OCI-LY3 (cell line): ENCODE data around the gene HNRNPF.

ENCODE experiments used
- H2AFZ ChIP-seq: fragments of 200-600, 300-600 bp; shearing (Covaris generic); 2 replicates; pipeline ENCODE4 v1.6.0; 2014; ENCODE audit warnings: antibody characterized with exemption, low read depth, low read length
- H3K27ac ChIP-seq: fragments of 200-600, 300-600 bp; sonication (generic); 2 replicates; pipeline ENCODE4 v1.5.1; 2014; ENCODE audit warnings: mild to moderate bottlenecking, low read length, moderate library complexity, mixed read lengths
- H3K27me3 ChIP-seq: fragments of 200-600, 300-600 bp; sonication (generic); 2 replicates; pipeline ENCODE4 v1.6.1; 2014; ENCODE audit warnings: low read depth, low read length, mixed read lengths
- H3K36me3 ChIP-seq: fragments of 200-600, 300-600 bp; sonication (generic); replicated peaks from 2 replicates; pipeline ENCODE3; 2014; ENCODE audit warnings: low read depth, low read length, mixed read lengths
- H3K4me1 ChIP-seq: fragments of 300-600, 200-600 bp; sonication (generic); 2 replicates; pipeline ENCODE4 v1.6.1; 2014; ENCODE audit warnings: low read length, mixed read lengths
- H3K4me2 ChIP-seq: fragments of 200-600, 300-600 bp; sonication (generic); 2 replicates; pipeline ENCODE4 v1.6.1; 2014; ENCODE audit warnings: low read length, mixed read lengths
- H3K4me3 ChIP-seq: fragments of 300-600, 200-600 bp; sonication (generic); 2 replicates; pipeline ENCODE4 v1.5.1; 2014; ENCODE audit warnings: antibody characterized with exemption, mild to moderate bottlenecking, low read length, moderate library complexity
- H3K79me2 ChIP-seq: fragments of 300-600, 200-600 bp; shearing (Covaris generic); 2 replicates; pipeline ENCODE4 v1.6.1; 2014; ENCODE audit warnings: mild to moderate bottlenecking, low read length, mixed read lengths
- H3K9ac ChIP-seq: fragments of 300-600, 200-600 bp; shearing (Covaris generic); 2 replicates; pipeline ENCODE4 v1.6.0; 2014; ENCODE audit warnings: mild to moderate bottlenecking, low read length, moderate library complexity
- H3K9me3 ChIP-seq: fragments of 200-600, 300-600 bp; shearing (Covaris generic); 2 replicates; pipeline ENCODE4 v1.6.1; 2014; ENCODE audit warnings: low read length, mixed read lengths; ENCODE audit not compliant: insufficient read depth
- H4K20me1 ChIP-seq: fragments of 200-600, 300-600 bp; sonication (generic); 2 replicates; pipeline ENCODE4 v1.6.1; 2016; ENCODE audit warnings: low read length, mixed read lengths; ENCODE audit not compliant: insufficient read depth
- CTCF ChIP-seq: fragments of 200-600, 300-600 bp; sonication (generic); IDR thresholded peaks from 2 replicates; pipeline ENCODE4 v1.5.1; 2014; ENCODE audit warnings: antibody characterized with exemption, low read length, low read depth
- EZH2phosphoT487 ChIP-seq: fragments of 200-600 bp; shearing (Covaris generic); IDR thresholded peaks from 2 replicates; pipeline ENCODE4 v1.6.1; 2018; ENCODE audit warnings: antibody characterized with exemption, mixed run types, low read depth

HNRNPF gene

GRCh38 chr10:43375401-43376020, 33.5 kb downstream of the HNRNPF start:
- no peaks in the 10 kb centered on the region for H3K27me3 ChIP-seq
- no peak overlapping the region for H2AFZ ChIP-seq
- H3K9ac ChIP-seq: no peak overlapping the region
- no peak overlapping the region for H3K27ac ChIP-seq
- no peak for TF ChIP-seq EZH2phosphoT487
- TF ChIP-seq CTCF: no peak
- H3K4me1 ChIP-seq: no peaks in the 10 kb centered on the region
- H4K20me1 ChIP-seq: no peaks in the 10 kb centered on the region
- H3K79me2 ChIP-seq: no peaks in the 10 kb centered on the region
- no peaks in the 10 kb centered on the region for H3K36me3 ChIP-seq
- H3K4me2 ChIP-seq: no peak overlapping the region
- no peaks in the 10 kb centered on the region for H3K9me3 ChIP-seq
- H3K4me3 ChIP-seq: no peak overlapping the region

- H3K27ac ChIP-seq: no peak overlapping the region
- H2AFZ ChIP-seq: no peak overlapping the region
- H3K79me2 ChIP-seq: no peaks in the 10 kb centered on the region
- no peaks in the 10 kb centered on the region for H3K9me3 ChIP-seq
- H3K9ac ChIP-seq: no peak overlapping the region
- H3K36me3 ChIP-seq: no peaks in the 10 kb centered on the region
- no peak overlapping the region for H3K4me2 ChIP-seq
- no peaks in the 10 kb centered on the region for H4K20me1 ChIP-seq
- no peak overlapping the region for H3K4me3 ChIP-seq
- H3K4me1 ChIP-seq: no peaks in the 10 kb centered on the region
- no peak for TF ChIP-seq EZH2phosphoT487
- no peak for TF ChIP-seq CTCF
- H3K27me3 ChIP-seq: no peaks in the 10 kb centered on the region
These were observed 34.8 kb downstream of the HNRNPF start for GRCh38 chr10:43374194-43374593.

- H3K79me2 ChIP-seq: no peaks in the 10 kb centered on the region
- H3K4me2 ChIP-seq: no peak overlapping the region
- no peak overlapping the region for H3K9ac ChIP-seq
- H3K27ac ChIP-seq: no peak overlapping the region
- no peaks in the 10 kb centered on the region for H4K20me1 ChIP-seq
- no peaks in the 10 kb centered on the region for H3K9me3 ChIP-seq
- H2AFZ ChIP-seq: no peak overlapping the region
- no peak for TF ChIP-seq EZH2phosphoT487
- no peak for TF ChIP-seq CTCF
- H3K36me3 ChIP-seq: no peaks in the 10 kb centered on the region
- no peaks in the 10 kb centered on the region for H3K27me3 ChIP-seq
- no peaks in the 10 kb centered on the region for H3K4me1 ChIP-seq
- H3K4me3 ChIP-seq: no peak overlapping the region
These were observed 35.5 kb downstream of the HNRNPF start for GRCh38 chr10:43373461-43373860.

- no peaks in the 10 kb centered on the region for H3K9me3 ChIP-seq
- no peaks in the 10 kb centered on the region for H3K36me3 ChIP-seq
- no peak overlapping the region for H3K27ac ChIP-seq
- no peaks in the 10 kb centered on the region for H3K79me2 ChIP-seq
- TF ChIP-seq CTCF (no peak), EZH2phosphoT487 (no peak)
- H3K4me3 ChIP-seq: no peak overlapping the region
- H3K4me1 ChIP-seq: no peaks in the 10 kb centered on the region
- H3K27me3 ChIP-seq: no peaks in the 10 kb centered on the region
- H2AFZ ChIP-seq: no peak overlapping the region
- H3K9ac ChIP-seq: no peak overlapping the region
- H4K20me1 ChIP-seq: no peaks in the 10 kb centered on the region
- no peak overlapping the region for H3K4me2 ChIP-seq
These were observed 36.1 kb downstream of the HNRNPF start for GRCh38 chr10:43372765-43373361.
